GM12872 (cell line): ENCODE measurements around the gene FGF12.

Experiments
- TF ChIP-seq, protein P1 (sequence below): IDR thresholded peaks from 3 replicates; pipeline ENCODE4 v1.5.1; 2011; ENCODE audit warnings: low read depth, mild to moderate bottlenecking, low read length, moderate library complexity; ENCODE audit not compliant: insufficient read depth

Gene FGF12

DNA sequence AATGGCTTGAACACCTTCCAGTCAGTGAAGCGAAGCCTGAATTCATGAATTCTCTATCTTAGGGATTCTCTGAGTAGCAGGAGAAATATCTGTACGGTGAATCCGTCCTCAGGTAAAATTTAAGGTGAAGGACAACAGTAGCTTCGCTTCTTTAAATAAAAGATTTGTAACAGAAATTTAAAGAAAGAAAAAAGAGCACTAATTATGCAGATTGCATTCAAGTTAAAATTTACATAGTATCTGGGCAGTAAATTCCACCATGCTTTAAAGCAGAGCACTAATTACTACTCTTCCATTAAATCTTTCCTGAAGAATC is 282.6 kb downstream of the FGF12 start:
- TF ChIP-seq, protein P1, sequence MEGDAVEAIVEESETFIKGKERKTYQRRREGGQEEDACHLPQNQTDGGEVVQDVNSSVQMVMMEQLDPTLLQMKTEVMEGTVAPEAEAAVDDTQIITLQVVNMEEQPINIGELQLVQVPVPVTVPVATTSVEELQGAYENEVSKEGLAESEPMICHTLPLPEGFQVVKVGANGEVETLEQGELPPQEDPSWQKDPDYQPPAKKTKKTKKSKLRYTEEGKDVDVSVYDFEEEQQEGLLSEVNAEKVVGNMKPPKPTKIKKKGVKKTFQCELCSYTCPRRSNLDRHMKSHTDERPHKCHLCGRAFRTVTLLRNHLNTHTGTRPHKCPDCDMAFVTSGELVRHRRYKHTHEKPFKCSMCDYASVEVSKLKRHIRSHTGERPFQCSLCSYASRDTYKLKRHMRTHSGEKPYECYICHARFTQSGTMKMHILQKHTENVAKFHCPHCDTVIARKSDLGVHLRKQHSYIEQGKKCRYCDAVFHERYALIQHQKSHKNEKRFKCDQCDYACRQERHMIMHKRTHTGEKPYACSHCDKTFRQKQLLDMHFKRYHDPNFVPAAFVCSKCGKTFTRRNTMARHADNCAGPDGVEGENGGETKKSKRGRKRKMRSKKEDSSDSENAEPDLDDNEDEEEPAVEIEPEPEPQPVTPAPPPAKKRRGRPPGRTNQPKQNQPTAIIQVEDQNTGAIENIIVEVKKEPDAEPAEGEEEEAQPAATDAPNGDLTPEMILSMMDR: no peak

DNA sequence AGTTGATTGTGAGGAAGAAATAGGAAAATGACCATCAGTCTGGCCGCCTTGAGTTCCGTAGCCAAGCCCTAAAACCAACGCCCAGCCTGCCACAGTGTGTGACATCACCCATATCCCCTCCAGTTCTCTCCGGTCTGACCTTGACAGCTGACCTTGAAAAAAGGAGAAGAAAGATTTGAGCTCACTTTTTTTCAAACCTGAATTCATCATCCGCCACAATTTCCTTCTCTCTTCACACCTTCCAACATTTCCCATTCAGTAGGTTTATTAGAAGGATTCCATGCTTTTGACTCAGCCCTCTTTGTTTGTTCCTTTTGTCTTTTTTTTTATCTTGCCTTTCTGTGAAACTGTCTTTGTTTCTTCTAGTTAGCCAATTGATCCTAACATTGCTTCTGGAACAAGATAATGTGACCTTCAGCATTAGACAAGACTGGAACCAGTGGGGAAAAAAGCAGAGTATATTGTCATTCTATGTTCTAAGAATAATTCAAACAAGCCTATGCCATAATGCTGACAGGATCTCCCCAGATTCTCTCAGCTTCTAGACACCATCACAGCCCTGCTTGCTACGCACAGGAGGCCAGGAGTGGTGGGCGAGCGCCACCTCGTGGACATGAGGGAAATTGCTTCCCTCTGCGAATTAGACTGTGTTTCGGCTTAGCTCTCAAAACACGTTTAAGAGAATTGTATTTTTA is 283.1 kb downstream of the FGF12 start:
- TF ChIP-seq, protein P1: peak; percentile 98

DNA sequence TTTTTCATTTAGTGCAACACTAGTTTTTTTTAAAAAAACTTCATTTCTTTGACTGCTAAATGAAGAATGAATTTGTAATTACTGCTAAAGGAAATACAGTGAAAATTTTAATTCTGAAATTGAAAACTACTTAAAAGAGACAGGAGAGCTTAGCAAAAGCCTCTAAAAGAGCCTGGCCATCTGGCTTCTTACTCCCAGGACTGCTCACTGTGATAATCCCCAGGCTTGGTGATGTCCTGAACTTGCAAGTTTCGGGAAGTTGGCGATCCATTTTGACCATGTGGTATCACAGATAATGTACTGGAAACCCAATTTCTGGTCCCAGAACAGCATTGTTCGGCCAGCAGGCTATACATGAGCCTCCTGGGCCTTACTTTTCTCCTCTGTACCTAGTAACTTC is 292.1 kb downstream of the FGF12 start:
- TF ChIP-seq, protein P1: no peak

DNA sequence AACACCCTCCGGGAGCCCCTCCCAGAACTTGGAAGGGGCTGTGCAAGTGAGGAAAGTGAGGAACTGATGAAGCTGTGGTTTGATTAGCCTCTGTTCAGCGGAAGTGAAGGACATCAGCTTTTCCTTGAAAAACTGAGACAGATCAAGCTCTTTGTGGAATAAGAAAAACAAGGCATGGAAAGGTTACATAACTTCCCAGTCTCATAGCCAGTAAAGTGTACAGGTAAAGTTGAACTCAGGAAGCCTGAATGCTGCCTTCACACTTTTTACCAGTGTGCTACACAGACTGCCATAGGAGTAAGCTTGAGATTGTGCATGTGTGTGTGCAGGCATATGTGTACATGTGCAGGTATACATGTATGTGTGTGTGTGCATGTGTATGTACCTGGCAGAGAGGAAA is 293.2 kb downstream of the FGF12 start:
- TF ChIP-seq, protein P1: no peak

DNA sequence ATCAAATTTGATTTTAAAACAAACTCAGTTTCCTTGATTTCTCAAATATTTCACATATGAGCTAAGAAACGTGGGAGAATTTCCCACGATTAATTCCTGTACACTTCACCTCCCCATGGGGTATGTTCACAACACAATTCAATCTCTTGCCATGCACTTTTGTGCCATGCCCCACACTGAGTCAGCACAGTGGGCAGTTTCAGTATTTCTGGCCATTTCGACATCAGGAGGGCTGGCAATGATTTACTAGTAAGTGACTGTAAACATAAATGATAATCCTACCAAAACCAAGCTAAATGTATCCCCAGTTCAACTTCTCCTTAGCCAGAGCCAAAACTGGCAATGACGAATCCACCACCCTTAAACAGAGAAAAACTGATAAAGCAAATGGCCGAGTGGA is 293.6 kb downstream of the FGF12 start:
- TF ChIP-seq, protein P1: no peak

DNA sequence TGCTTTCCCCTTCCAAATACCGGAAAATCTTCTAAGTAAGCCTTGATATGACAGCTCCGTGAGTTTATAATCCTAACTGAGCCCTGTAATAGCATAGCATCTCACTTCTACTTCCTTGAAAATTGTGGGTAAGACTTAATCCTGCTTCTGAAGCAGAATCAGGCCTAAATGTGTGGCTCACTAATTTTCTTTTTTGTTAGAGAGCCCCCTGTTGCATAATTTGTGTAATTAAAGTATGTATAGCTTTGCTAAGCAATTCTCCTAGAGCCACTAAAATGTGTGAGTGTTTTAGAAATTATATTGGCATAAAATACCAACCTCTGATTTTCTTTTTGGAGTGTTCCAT is 304.4 kb downstream of the FGF12 start:
- TF ChIP-seq, protein P1: peak; percentile 17; the same call in 1 of the 3 replicates

DNA sequence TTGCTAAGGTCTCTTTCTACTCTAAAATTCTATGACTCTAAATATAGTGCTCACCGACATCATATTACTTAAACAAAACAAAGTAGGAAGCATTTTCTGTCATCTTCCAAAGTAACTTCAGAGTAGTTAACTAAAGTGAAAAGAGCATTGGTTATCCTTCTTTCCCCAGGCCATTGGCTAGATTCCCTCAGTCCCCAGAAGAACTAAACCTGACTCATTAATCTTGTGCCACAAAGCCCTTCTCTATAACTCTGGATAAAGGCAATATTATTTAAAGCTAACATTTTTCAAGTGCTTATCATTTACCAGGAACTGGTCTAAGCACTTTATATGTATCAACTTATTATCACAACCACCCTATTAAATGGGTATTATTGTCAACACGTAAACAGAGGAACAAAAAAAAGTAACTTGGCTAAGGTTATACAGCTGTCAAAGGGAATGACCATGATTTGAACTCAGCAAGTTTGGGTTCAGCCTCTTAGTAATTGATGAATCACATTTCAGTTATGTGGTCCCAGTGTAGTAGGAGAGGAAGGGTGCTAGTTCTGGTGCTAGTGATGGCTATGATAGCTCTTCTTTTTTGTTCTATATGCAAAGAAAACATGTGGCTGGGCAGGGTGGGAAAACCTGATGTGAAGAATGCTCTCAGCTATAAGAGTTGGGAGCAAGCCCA is 304.9 kb downstream of the FGF12 start:
- TF ChIP-seq, protein P1: no peak
